HEK293T (cell line): ENCODE measurements around the gene STOML3.
A peak's percentile ranks its signal among the peaks of the same experiment; 100 is the strongest.

ENCODE experiments used
- CTCF ChIA-PET: fragments of 350-600 bp; formaldehyde crosslinking; extraction: SDS; loops from one replicate; lab custom pipeline; 2021; ENCODE audit warnings: antibody characterized with exemption, inconsistent platforms; lab: Yijun Ruan, JAX
- POLR2A ChIA-PET: fragments of 350-600 bp; formaldehyde crosslinking; extraction: SDS; loops from one replicate; lab custom pipeline; 2020; ENCODE audit warnings: antibody characterized with exemption, inconsistent platforms; lab: Yijun Ruan, JAX
- DNase-seq: peaks from one replicate; pipeline ENCODE4 v3.0.0; 2012; ENCODE audit warnings: mixed read lengths; ENCODE audit errors: extremely low spot score
- ARNT ChIP-seq: fragments of 450-650 bp; IDR thresholded peaks from 2 replicates; pipeline ENCODE4 v1.6.1; 2017; ENCODE audit warnings: mild to moderate bottlenecking
- BHLHE40 ChIP-seq: fragments of 450-650 bp; IDR thresholded peaks from 2 replicates; pipeline ENCODE4 v1.6.1; 2016; ENCODE audit warnings: mild to moderate bottlenecking, moderate library complexity, borderline replicate concordance
- CTBP1 ChIP-seq: fragments of 450-650 bp; IDR thresholded peaks from 2 replicates; pipeline ENCODE4 v1.6.1; 2016; ENCODE audit warnings: borderline replicate concordance
- ELF4 ChIP-seq: fragments of 450-650 bp; IDR thresholded peaks from 2 replicates; pipeline ENCODE4 v1.6.1; 2017; ENCODE audit warnings: antibody characterized with exemption
- FOXA1 ChIP-seq: fragments of 450-650 bp; IDR thresholded peaks from 2 replicates; pipeline ENCODE4 v1.6.1; 2016; ENCODE audit warnings: mild to moderate bottlenecking
- FOXK2 ChIP-seq: fragments of 450-650 bp; IDR thresholded peaks from 2 replicates; pipeline ENCODE4 v1.6.1; 2016; ENCODE audit warnings: mild to moderate bottlenecking
- FOXM1 ChIP-seq: fragments of 450-650 bp; IDR thresholded peaks from 2 replicates; pipeline ENCODE4 v1.6.1; 2017; ENCODE audit warnings: mild to moderate bottlenecking, borderline replicate concordance
- HDGF ChIP-seq: fragments of 450-650 bp; IDR thresholded peaks from 2 replicates; pipeline ENCODE4 v1.6.1; 2017; ENCODE audit warnings: antibody characterized with exemption, borderline replicate concordance
- L3MBTL2 ChIP-seq: fragments of 450-650 bp; conservative IDR thresholded peaks from 2 replicates; pipeline ENCODE4 v1.6.1; 2016; ENCODE audit warnings: mild to moderate bottlenecking
- LEF1 ChIP-seq: fragments of 450-650 bp; IDR thresholded peaks from 2 replicates; pipeline ENCODE4 v1.6.1; 2017; ENCODE audit warnings: mild to moderate bottlenecking, borderline replicate concordance
- NFRKB ChIP-seq: fragments of 450-650 bp; IDR thresholded peaks from 2 replicates; pipeline ENCODE4 v1.6.1; 2016; ENCODE audit warnings: mild to moderate bottlenecking, moderate library complexity
- PKNOX1 ChIP-seq: fragments of 450-650 bp; IDR thresholded peaks from 2 replicates; pipeline ENCODE4 v1.6.1; 2016
- SP1 ChIP-seq: fragments of 450-650 bp; IDR thresholded peaks from 2 replicates; pipeline ENCODE4 v1.6.1; 2017
- SUZ12 ChIP-seq: fragments of 450-650 bp; IDR thresholded peaks from 2 replicates; pipeline ENCODE4 v1.6.1; 2016; ENCODE audit warnings: mild to moderate bottlenecking
- TARDBP ChIP-seq: fragments of 450-650 bp; IDR thresholded peaks from 2 replicates; pipeline ENCODE4 v1.6.1; 2016
- ZNF384 ChIP-seq: fragments of 450-650 bp; IDR thresholded peaks from 2 replicates; pipeline ENCODE4 v1.6.1; 2016

Gene STOML3

GRCh38 chr13:38979891-38980749 lies 10.5 kb downstream of the STOML3 start:
- ChIA-PET CTCF (no interaction called here), POLR2A (no interaction called here)
- no peak for DNase-seq
- TF ChIP-seq L3MBTL2, result no peak
- no peak for TF ChIP-seq BHLHE40
- TF ChIP-seq ZNF384, result no peak
- no peak for TF ChIP-seq SP1
- no peak for TF ChIP-seq ELF4

- no peak for DNase-seq
- ChIA-PET POLR2A (no interaction called here), CTCF (no interaction called here)
- TF ChIP-seq FOXM1, result no peak
- TF ChIP-seq CTBP1, result no peak
- no peak for TF ChIP-seq SP1
- no peak for TF ChIP-seq SUZ12
- peak; percentile 54 for TF ChIP-seq PKNOX1
These were observed 20.1 kb downstream of the STOML3 start for GRCh38 chr13:38970380-38971051.

GRCh38 chr13:38969187-38969586 lies 21.4 kb downstream of the STOML3 start:
- no peak for DNase-seq
- POLR2A ChIA-PET, result no interaction called here
- no peak for TF ChIP-seq BHLHE40
- TF ChIP-seq HDGF, result no peak
- no peak for TF ChIP-seq FOXA1
- TF ChIP-seq PKNOX1, result no peak
- TF ChIP-seq SP1, result no peak
- no peak for TF ChIP-seq FOXK2
- TF ChIP-seq ARNT, result no peak
- TF ChIP-seq FOXM1, result no peak
- no peak for TF ChIP-seq ELF4
- no peak for TF ChIP-seq NFRKB
- TF ChIP-seq L3MBTL2, result no peak
- no peak for TF ChIP-seq LEF1
- no peak for TF ChIP-seq TARDBP
- TF ChIP-seq SUZ12, result no peak
- no peak for TF ChIP-seq CTBP1
- no peak for TF ChIP-seq ZNF384
- CTCF ChIA-PET, result no interaction called here

GRCh38 chr13:38967446-38967845 lies 23.2 kb downstream of the STOML3 start:
- ChIA-PET POLR2A (no interaction called here), CTCF (no interaction called here)
- no peak for DNase-seq
- TF ChIP-seq ZNF384 (no peak), TARDBP (no peak), PKNOX1 (no peak), FOXA1 (no peak), SUZ12 (no peak), BHLHE40 (no peak), HDGF (no peak)

- POLR2A ChIA-PET, result no interaction called here
- CTCF ChIA-PET, result no interaction called here
- no peak for TF ChIP-seq FOXM1
- no peak for TF ChIP-seq NFRKB
- TF ChIP-seq LEF1, result no peak
- no peak for TF ChIP-seq SUZ12
- TF ChIP-seq TARDBP, result no peak
- TF ChIP-seq ARNT, result no peak
- no peak for TF ChIP-seq BHLHE40
- no peak for TF ChIP-seq SP1
- TF ChIP-seq FOXA1, result no peak
- TF ChIP-seq FOXK2, result no peak
- TF ChIP-seq HDGF, result no peak
- no peak for TF ChIP-seq ELF4
- TF ChIP-seq L3MBTL2, result no peak
- TF ChIP-seq CTBP1, result no peak
- no peak for TF ChIP-seq ZNF384
- no peak for TF ChIP-seq PKNOX1
- no peak for DNase-seq
These were observed 25.4 kb downstream of the STOML3 start for GRCh38 chr13:38965281-38965680.

GRCh38 chr13:38960175-38960574 lies 30.5 kb downstream of the STOML3 start:
- ChIA-PET POLR2A (no interaction called here), CTCF (no interaction called here)
- TF ChIP-seq TARDBP (no peak), SP1 (no peak), ZNF384 (no peak), ARNT (no peak), BHLHE40 (no peak), SUZ12 (no peak), CTBP1 (no peak), ELF4 (no peak), FOXK2 (no peak), FOXA1 (no peak), HDGF (no peak), NFRKB (no peak), PKNOX1 (no peak), FOXM1 (no peak), L3MBTL2 (no peak)
- DNase-seq, result no peak
